GM18502 (cell line): Measurements from ENCODE around the gene PRKAG2.

Source experiments
- ATAC-seq: cut with Tn5 transposase; IDR thresholded peaks from one replicate; pipeline ENCODE4 v1.9.1; 2021; ENCODE audit warnings: mild to moderate bottlenecking; ENCODE audit not compliant: unreplicated experiment, poor library complexity

PRKAG2 gene

GRCh38 chr7:151707757-151708156, 169.2 kb downstream of the PRKAG2 start:
- no peak for ATAC-seq

DNA sequence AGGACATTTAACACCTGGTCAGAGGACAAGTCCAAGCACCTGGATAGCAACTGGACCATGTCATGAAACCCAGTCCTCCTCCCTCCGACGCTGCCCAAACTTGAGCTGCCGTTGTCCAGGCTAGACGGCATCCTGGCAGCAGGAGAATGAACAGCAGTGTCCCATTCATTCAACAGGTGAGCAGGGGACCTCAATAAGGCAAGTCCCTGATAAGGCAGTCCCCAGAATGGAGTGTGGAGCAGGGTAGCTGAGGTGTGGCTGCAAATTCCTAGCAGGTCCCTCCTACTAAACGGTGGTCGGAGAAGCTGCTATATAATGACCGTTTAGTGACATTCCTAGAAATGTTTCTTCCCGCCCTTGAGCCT, 169.8 kb downstream of the PRKAG2 start:
- no peak for ATAC-seq

DNA sequence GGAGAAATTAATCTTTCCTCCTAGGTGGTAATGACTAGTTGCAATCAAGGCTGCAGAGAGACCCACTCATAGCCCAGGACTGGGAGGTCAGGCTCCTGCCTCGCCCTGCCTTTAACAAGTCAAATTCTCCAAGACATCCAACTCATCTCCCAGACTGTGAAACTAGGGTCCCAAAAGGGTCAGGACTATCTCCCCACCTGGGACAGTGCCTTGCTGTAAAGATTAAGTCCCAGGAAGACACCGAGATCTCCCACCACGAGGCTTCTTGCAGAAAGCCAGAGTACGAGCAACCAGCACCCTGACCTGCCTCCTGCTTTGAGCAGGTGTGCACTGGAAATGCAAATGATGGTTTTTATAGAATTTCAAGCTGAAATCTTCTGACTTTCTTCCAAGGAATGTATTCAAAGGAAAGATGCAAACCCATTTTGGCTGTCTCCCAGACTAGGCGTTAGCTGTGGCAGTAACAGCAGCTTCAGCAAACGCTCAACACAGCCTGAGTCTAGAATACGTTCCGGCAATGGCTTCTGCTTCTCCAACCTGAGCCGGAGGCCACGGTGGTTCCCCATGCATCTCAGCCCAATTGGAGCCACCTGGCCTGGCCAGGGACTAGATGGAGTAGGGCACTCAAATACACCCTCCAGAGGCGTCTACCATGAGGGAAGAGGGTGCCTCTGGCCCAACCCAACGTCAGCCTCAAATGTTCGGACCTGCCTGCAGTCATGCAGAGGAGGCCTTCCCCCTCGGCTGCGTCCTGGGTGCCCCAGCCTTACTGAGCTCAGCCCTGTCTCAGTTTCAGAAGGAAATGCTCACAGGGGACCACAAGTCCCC, 170.4 kb downstream of the PRKAG2 start:
- no peak for ATAC-seq

GRCh38 chr7:151705636-151706276, 171.2 kb downstream of the PRKAG2 start:
- ATAC-seq, result no peak

DNA sequence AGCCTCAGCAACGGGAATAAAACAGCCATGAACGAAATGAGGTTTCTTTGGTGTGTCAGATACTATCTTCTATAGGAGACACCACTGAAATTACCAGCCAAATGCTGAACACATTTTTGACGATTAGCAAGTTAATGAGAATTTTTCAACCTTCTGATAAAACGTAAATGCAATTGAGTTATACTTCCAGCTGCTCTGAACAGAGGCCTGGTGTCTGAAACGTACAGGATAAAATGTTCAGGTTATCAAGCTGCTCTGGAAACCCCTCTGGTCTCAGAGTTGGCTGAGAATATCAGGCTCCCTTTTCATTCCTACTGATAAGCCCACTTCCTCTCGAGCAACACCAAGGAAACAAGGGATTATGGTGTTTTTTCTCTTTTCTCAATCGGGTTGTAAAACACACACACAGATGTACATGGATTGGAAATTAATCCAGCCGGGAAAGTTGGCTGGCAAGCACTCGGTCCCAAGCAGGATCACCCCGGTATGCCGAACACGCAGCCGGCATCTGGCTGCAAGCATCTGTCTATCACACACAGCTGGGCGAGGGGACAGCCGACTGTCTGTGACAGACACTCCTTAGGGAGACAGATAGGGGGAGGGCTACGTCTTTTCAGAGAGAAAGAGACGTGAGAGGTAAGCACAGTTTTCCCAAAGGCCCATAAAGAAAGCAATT, 171.8 kb downstream of the PRKAG2 start:
- ATAC-seq, result no peak

DNA sequence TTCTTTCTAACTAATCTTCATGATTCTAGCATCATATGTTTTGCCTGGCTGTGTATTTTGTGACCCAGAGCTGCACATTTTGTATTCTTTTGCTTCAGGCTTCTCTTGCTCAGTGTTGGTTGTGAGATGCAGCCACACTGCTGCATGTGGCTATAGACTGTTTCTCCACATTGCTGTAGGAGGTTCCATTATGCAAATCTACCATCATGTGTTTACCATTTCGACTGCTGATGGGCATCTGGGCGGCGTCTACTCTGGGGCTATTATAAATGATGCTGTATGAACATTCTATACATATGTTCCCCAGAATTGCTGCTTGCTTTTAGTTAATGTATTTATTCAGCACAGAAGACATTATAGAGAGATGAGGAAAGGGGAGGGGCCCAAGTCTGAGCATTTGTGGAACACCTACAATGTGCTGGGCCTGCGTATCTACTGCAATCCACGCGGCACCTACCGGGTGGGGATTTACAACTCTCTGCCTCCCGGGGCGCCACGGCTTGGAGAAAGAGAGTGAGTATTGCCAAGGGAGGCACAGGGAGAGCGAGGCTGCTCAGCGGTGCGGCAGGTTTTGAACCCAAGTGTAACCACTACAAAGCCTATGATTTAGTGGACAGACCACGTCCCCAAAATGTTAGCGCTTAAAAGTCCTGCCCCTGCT, 172.5 kb downstream of the PRKAG2 start:
- ATAC-seq, result no peak

GRCh38 chr7:151702961-151703360, 174.0 kb downstream of the PRKAG2 start:
- no peak for ATAC-seq

- ATAC-seq, result no peak
Measured at GRCh38 chr7:151700586-151701165, 176.2 kb downstream of the PRKAG2 start.

DNA sequence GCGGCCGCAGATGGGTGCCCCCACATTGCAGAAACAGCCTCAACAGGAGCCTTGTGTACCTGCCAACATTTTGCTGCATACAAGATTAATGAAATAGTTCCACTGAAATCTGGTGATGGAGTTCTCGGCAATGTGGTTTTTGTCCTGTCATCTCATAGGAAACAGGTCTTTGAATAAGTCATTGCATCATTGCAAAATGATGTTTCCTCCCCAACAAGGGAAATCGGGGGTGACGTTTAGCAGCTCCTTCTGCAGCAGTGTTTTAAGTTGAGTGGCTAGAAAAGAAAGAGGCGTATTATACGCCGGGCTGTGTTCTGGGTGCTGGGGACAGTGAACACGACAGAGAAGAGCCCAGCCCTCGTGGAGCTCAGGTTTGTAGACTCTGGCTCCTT, 177.0 kb downstream of the PRKAG2 start:
- no peak for ATAC-seq

GRCh38 chr7:151699147-151699927, 177.6 kb downstream of the PRKAG2 start:
- no peak for ATAC-seq

- ATAC-seq, result no peak
Measured at GRCh38 chr7:151697942-151698341, 179.0 kb downstream of the PRKAG2 start.

DNA sequence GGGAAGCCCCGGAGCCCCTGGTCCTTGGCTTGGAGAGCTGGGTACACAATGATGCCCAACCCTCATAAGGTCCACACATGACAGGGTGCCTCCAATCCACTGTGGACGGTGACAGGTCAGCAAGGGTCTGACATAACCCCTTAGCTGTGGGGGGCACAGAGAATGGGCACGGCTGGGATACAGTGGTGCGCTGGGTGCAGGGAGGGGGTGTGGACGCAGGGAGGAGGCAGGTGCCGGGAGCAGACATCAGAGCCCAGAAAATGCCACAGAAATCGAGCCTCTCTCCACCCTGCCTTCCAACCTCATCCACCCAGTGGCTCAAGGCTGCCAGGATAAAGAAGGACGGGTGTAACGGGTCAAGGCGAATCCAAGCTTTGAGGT, 179.4 kb downstream of the PRKAG2 start:
- no peak for ATAC-seq

- no peak for ATAC-seq
Measured at GRCh38 chr7:151696721-151697514, 180.0 kb downstream of the PRKAG2 start.

DNA sequence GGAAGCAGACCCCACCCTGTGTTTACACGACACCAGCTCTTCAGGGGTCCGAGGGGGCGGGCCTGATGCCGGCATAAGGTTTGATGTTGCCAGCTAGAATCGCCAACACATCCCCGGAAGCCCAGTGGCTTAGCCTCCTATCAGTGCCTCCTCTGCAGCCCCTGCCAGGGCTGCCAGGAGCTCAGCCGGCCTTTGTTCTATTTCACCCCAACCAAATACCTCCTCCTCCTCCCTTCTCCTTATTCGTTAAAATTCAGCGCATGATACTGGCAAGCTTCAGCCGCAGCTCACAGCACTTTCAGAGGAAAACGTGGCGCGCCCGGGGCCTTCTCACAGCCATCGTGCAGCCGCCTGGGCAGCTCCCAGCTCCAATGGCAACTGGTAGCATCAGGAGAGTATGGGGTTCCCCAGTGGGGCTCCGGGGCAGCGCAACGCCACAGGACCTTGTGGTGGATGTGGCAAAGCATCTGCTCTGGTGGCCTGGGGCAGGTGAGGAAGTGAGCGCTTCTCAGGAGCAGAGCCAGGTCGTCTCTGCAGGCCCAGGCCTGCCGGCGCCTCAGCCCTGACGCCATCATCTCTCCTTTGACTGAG, 180.9 kb downstream of the PRKAG2 start:
- ATAC-seq, result no peak

DNA sequence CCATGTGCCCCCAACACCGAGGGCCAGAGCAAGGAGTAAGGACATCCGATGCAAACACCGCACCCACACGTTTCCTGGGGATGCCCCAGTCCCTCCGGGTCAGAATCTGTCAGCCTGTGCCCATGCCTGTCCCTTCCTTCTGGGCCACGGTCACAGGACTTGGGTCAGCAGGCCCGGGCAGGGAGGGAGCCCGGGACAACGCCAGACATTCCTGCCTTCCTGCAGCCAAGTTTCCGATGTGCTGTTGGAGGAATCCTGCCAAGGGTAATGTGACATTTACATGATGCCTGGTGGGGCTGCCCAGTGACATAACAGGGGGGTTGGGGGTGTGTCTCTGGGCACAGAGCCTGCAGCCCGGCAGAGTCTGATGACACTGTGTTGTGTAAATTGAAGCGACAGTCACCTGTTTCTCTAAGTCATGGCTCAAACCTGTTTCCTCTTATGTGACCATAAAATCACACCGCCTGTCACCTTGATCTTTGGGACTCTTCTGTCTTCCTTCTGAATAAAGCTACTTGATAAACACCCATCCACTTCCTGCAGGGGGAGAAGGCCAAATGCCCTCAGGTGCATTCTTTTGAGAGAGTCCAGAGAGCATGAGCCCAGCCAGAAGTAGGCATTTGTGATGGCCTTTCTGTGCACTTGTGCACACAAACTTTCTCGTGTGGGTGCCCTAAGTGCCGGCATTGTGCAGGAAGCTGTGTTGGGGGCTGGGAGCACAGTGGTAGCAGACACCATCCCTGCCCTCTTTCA, 181.9 kb downstream of the PRKAG2 start:
- no peak for ATAC-seq

- no peak for ATAC-seq
Measured at GRCh38 chr7:151694441-151694827, 182.5 kb downstream of the PRKAG2 start.

- ATAC-seq, result no peak
Measured at GRCh38 chr7:151693140-151693539, 183.8 kb downstream of the PRKAG2 start.

GRCh38 chr7:151692721-151693120, 184.2 kb downstream of the PRKAG2 start:
- no peak for ATAC-seq
